ENCODE measurements around the gene TUBA4B.
"Not testable (repeated sequence)": the region's sequence is repeated elsewhere in the genome, so short reads cannot be mapped to it uniquely, and the experiment has no call there.

TUBA4B gene

DNA sequence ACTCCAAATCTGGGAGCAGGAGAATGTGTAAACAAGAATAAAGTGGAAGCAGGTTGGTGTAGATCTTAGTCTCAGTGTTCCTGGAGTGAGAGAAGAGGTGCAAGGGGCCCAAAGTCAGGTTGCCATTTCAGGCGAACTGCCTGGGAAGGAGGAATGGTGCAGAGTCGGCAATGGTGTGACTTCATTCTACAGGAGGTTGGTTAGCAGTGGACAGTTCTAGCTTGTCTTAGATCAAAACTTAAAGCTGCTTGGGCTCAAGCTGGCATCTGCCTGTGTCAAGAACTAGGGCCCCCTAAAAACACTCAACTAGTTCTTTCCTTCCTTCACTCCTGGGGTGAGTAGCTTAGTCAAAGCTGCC, 4.2 kb upstream of the TUBA4B start:
- no peak for DNase-seq

DNA sequence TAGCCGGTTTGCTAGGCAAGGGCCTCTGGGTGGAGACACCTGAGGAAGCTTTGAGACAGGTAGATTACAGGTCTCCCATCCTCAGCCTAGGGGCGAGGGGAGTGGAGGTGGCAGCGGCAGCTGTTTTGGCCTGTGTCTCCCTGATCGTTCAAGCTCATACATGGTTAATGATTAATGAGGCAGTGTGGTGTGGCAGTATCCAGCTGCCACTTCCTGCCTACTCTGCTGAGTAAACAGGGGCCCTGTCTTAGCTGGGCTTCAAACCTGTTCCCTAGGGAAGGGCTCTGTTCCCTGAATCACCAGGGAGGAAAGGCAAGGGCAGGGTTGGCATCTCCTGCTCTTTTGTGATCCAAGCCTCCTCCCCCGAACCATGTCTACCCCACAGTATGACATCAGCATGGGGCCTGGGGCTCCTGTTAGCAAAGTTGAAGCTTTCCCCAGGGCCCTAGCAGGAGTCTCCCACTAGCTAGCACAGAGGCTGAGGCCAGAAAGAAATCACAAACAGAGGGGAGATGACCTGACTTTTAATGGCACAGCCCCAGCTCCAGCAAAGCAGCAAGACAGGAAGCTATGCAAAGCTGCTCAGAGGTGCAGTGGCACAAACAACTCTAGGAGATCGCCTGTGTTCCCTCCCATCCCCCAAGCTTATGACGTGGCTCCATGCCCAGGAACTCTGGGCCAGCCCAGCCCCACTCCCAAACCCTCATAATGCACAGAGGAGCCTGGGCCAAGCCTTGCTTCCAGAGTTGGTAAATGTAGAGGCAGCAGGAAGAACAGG, 3.7 kb upstream of the TUBA4B start:
- no peak for DNase-seq

DNA sequence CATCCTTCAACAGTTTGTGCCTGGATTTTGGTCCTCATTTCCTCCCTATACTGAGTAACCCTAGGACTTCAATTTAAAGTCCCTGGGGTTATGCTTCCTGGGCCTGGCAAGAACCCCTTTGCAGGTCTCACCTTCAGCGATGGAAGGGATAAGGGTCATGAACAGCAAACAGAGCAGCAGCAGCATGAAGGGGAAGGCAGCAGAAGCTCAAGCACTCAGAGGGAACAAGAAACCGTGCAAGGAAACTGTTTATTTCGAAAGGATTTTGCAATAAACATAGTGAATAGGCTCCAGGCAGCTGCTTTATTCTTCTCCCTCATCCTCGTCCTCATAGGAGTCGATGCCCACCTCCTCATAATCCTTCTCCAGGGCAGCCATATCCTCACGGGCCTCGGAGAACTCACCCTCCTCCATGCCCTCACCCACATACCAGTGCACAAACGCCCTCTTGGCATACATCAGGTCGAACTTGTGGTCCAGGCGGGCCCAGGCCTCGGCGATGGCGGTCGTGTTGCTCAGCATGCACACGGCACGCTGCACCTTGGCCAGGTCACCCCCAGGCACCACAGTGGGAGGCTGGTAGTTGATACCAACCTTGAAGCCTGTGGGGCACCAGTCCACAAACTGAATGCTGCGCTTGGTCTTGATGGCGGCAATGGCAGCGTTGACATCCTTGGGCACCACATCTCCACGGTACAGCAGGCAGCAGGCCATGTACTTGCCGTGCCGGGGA, 2.8 kb upstream of the TUBA4B start:
- no peak for DNase-seq

DNA sequence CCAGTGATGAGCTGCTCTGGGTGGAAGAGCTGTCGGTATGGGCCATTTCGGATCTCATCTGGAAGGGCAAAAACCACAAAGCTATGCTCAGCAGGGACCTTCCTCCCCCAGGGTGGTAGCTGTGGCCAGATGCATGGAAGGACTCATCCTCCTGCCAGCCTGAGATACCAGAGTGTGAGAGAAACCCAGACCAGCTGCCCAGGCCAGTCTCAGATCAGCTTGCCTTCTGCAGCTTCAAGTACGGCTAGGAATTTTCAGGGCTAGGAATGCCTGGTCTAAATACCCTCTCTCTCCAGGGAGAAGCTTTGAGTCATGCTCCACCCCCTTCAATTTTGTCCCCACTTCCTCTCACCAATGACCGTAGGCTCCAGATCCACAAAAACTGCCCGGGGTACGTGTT, 1.4 kb upstream of the TUBA4B start:
- DNase-seq: no peak

DNA sequence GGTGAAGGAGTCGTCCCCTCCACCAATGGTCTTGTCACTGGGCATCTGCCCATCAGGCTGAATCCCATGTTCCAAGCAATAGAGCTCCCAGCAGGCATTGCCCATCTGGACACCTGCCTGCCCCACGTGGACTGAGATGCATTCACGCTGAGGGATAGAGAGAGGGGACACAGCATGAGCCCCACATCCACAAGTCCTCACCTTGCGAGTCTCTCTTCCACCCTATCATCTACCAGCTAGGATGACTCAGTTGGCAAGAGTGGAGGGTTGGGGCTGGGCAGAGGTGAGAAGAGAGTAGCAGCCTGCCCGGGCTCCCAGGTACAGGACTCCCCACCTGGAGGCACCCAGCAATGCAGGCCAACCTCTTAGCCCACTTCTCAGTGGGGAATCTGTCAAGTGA, 959 bp upstream of the TUBA4B start:
- no peak for DNase-seq

DNA sequence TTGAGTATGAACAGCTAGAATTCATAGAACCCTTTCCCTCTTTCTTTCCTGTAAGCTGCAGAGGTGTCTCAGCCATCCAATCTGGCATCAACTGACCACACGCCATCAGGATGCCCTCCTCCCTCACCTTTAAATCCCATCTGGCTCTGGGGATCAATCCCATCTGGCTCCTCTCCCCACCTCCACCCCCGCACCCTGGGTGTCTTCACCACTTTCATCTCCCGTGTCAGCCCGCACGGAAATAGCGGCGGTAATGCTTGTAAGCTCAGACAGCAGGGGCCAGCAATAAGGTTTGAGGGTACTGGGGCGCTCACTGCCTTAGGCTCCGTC, 508 bp upstream of the TUBA4B start:
- DNase-seq: no peak

DNA sequence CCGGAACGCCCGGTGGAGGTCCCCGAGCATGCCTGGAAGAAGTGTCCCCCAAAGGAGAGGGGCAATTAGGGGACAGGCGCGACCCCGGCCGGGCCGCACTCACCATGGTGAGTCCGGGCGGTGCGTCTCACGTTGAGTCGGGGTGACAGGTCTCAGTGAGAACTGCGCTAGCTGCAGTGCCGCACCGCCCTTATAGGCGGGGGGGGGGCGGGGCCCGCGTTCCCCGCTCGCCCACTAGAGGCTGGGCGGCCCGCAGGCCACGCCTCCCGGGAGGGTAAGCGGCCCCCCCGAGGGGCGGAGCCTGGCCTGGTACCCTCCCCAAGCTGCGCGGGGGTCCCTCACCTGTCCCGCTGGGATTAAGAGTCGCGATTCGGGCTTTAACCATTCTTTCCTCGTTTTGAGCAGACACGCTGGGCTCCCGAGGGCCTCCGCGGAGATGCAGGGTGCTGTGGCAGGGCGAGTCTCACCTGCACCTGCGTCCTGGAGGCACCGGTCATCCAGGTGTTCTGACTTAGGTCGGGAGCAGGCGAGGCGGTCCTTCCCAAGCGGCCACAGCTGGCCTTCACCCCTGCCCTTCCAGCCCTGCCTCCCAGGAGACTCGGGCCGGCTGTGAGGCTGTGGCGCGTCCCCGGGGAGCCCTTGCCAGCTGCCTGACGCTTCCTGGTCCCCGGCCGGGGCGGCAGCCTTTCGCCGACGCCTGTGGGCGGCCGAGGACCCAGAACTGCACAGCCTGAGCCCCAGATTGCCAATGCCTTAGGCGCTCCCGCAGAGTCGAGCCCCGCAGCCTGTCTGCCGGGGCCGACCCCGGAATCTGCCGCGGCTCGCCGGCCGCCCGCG, 928 bp downstream of the TUBA4B start, which contains the start of gene TUBA4A:
TSS of gene TUBA4A (minus strand) at position 166 of the 837 bp plus-strand sequence. CDS start at position 106, 60 bp downstream.
- DNase-seq: no peak

DNA sequence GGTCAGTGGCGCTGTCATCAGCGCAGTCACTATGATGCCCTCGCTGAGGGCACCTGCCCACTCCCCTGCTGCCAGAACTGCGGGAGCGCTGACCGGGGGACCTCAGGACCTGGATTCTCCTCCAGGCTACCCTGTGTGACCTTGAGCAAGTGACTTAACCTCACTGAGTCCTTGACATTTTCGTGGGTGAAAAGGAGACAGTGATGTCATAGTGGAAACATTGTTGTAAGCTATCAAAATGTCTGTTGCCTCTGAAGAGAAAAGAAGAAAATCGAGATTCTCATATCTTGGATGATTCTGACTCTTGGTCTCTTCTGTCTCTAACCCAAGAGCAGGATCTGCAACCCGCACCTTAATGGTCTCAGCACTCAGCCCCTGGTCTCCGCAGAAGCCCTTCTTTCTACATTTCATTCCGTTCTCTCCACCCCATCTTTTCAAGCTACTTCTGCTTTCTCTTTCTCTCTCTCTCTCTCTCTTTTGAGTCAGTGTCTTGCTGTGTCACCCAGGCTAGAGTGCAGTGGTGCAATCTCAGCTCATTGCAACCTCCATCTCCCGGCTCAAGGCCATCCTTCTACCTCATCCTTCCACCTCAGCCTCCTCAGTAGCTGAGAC, 1.7 kb downstream of the TUBA4B start:
- DNase-seq: no peak

DNA sequence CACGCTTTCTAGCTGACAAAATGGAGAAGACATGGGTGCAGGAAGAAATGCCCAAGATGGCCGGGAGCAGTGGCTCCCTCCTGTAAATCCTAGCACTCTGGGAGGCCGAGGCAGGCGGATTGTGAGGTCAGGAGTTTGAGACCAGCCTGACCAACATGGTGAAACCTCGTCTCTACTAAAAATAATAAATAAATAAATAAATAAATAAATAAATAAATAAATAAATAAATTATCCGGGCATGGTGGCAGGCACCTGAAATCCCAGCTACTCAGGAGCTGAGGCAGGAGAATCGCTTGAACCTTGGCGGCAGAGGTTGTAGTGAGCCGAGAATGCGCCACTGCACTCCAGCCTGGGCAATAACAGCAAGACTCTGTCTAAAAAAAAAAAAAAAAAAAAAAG, 5.9 kb downstream of the TUBA4B start:
- not testable (repeated sequence) for DNase-seq

DNA sequence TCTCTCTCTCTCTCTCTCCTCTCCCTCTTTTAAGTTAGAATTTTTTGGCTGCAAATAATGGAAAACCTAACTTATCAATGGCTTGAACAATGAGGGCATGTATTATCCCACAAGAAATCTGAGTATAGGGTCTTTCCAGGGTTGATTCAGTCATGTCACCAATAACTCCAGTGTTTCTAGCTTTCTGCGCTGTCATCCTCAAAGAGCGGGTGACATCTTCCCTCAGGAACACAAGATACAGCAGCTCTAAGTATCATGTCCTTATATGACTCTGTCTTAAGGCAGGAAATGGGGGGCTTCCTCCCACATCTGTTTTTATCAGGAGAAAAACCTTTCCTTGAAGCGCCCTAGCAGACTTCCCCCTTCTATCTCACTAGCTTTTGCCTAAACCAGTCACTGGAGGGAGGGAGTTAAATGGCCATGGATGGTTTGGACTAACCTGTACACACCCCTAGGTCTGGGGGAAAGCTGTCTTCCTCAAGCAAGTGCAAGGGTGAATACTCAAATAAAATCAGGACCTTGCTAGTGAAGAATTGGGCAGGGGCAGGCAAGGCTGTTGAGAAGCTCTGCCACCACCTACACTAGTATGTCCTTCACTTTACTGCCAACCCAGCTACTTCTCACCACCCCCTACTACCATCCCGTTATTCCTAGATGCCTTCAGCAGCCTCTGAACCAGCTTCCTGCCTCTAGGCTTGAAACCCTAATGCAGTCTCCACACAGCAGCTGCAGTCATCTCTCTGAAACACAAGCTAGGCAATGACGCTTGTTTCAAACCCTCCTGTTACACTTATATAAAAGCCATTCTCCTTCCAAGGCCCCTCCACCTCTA, 8.2 kb downstream of the TUBA4B start:
- no peak for DNase-seq

DNA sequence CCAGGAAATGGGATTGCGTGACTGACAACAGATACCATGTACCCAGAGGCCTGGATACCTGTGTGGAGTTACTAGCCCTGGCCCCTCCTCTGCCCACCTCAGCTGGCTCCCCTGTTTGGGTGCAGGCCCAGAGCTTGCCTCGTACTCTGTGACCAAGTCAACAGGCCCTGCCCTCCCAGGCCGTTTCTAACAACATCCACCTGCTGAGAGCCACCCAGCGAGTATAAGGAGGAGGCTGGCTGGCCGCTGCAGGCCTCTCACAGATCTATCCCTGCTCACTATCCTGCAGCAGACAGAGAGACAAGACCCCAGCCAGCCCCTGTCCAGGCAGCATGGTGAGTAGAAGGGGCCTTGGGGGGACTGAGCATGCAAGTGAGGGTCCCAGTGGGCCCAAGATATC, 13.2 kb downstream of the TUBA4B start:
- DNase-seq: no peak

DNA sequence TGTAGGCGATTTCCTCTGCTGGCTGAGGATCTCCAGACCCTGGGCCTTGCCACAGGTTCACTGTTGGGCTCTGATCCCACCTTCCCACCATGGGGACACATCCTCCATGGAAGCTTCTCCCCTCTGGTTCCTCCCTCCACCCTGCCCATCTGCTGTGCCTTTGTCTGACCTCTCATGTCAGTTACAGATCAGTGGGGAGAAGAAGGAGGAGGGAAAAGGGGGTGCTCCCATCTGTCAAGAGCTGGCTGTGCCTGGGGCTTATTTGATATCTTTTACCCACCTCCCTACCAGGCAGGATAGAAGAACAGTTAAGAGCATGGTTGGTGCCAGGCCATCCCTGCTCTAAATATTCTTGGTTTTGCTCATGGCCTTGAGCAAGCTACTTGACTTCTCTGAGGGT, 13.8 kb downstream of the TUBA4B start:
- DNase-seq: no peak

DNA sequence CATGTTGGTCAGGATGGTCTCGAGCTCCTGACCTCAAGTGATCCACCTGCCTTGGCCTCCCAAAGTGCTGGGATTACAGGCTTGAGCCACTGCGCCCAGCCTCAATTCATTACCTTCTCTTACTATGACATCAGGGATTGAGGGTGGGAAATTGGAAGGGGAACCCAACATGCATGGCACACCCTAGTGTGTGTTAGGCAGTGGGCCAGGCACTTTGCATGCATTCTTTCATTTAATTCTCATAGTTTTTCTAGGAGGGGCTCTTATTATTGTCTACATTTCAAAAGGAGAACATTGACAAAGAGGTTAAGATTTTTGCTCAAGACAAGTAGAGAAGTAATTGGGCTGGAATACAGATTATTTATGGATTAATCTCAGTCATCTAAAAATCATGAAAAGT, 15.3 kb downstream of the TUBA4B start:
- DNase-seq: no peak

DNA sequence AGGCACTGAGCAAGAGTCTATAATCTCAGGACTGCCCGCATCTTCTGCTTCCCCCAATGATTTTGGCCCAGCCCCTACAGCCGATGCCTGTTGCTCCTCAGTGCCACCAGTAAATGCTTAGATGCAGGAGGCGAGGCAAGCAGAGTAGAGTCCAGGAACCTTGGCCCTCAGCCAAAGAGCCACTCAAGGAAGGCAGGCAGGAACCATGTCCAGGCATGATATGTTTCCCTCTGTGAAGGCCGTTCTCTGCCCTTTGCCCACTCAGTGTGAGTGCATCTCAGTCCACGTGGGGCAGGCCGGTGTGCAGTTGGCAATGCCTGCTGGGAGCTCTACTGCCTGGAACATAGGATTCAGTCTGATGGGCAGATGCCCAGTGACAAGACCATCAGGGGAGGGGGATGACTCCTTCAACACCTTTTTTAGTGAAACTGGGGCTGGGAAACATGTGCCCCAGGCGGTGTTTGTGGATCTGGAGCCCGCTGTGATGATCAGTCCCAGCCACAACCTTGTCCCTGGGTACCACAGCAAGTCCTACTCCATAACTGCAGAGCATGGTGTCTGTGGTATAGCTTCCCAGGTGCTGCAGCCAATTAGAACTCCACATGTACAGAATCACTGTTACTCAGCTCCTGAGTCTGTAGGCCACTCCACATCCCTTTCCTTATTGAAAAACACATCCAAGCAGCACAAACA, 16.5 kb downstream of the TUBA4B start:
- DNase-seq: no peak

DNA sequence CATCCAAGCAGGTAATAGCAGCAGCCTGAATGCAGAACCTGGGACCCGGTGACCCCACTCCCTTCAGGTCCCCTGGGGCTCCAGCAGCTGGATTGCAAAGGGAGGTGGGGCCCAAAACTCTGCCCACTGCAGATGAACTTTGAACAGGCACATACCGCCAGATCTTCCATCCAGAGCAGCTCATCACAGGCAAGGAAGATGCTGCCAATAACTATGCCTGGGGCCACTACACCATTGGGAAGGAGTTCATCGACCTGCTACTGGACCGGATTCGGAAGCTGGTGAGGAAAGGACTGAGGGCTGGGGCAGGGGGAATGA, 17.0 kb downstream of the TUBA4B start:
- DNase-seq: no peak

DNA sequence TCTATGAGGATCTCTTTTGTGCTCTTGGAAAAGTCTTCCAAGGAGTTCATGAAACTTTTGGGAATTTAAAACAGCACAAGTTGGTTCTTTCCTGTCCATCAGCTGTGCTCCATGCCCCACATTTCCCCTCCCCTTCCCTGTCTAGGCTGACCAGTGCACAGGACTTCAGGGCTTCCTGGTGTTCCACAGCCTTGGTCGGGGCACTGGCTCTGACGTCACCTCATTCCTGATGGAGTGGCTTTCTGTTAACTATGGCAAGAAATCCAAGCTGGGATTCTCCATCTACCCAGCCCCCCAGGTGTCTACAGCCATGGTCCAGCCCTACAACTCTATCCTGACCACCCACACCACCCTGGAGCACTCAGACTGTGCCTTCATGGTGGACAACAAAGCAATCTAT, 18.0 kb downstream of the TUBA4B start:
- DNase-seq: no peak

DNA sequence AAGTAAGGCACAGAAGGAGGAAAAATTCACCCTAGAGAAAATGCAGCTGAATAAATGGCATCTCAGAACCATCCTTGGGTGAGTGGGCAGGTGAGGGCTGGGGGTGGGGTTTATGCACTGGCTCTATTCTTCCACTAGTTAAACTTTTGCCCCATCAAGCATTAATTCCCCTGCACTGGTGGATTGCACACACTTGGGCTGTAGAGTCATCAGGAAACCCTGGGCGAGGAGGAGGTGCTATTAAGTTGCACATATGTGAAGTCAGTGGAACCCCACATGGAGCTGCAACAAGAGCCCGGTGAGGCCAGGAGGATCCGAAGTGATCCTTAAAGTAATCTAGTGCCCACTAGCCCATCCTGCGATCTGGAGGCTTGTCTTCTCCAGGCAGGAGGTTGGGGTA, 19.3 kb downstream of the TUBA4B start:
- DNase-seq: no peak

DNA sequence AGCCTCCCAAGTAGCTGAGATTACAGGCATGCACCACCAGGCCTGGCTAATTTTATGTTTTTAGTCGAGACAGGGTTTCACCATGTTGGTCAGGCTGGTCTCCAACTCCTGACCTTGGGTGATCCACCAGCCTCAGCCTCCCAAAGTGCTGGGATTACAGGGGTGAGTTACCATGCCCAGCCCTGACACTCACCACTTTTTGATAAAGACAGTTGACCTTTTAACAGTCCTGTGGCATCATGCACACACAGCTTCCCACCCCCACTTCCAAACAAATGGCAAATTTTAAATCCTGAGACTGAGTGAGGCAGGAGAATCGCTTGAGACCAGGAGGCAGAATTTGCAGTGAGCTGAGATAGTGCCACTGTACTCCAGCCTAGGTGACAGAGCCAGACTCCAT, 20.0 kb downstream of the TUBA4B start:
- no peak for DNase-seq

DNA sequence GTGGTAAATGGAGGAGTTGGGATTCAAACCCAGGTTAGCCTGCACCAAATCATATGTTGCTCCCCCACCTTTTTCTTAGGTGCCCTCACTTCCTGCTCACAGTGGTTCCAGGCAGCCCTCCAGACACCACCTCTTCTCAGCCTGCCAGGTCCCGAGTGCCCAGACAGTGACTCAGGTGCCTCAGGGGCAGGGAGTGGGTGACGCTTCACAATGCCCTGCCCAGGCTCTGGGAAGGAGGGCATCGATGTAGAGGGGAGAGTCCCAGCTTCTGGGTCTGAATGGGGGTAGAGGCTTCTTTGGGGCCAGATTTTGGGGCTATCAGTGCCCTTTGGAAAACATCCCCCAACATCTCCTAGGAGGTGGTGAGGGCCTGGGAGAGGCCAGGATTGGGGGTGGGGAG, 20.9 kb downstream of the TUBA4B start:
- DNase-seq: no peak

DNA sequence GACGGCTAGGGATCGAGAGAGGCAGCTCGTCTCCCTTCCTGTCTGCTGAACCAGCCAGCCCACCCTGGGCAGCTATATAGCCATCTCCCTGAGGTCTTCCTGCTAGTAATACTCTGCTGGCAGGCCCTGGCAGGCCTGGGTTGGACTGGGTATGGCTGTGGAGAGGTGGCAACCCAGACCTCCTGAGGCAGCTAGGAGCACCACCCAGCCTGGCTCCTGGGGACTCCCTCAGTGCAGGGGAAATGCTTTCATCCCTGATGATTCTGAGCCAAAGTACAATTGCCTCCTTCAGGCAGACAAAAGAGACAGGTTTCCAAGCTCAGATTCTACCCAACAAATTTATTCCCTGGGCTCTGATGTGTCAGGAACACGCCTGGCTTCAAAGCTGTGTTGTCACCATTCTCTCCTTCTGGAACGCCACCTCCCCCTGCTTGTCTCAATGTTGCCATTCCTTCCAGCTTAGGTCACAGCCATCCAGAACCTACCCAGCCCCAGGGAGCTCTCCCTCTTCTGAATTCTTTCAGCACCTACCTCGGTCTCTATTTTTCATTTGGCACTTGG, 21.4 kb downstream of the TUBA4B start:
- DNase-seq: no peak
